Breast epithelium (tissue), 4 donors: ENCODE results near the gene CARHSP1. TPM values are rescaled to one million over a fixed set of nuclear protein-coding genes. Genes with fewer than 3 reads are reported as not detected.

Source experiments
- DNase-seq, 2 donors: peaks; one replicate each; pipeline ENCODE4 v3.0.0-alpha.2; 2019; ENCODE audit warnings: low spot score in 2 of 2
- H3K27ac ChIP-seq, 2 donors: fragments of 200-600 bp; sonication (generic) in 1 of 2; one replicate each; pipeline ENCODE4 v1.5.1; 2016 to 2019; ENCODE audit warnings: mild to moderate bottlenecking in 1 of 2
- H3K27me3 ChIP-seq, 2 donors: fragments of 200-600 bp; sonication (generic) in 1 of 2; one replicate each; pipeline versions ENCODE4 v1.5.1 to v1.6.0; 2017 to 2019; ENCODE audit warnings: control low read depth in 1 of 2, mild to moderate bottlenecking in 1 of 2
- H3K36me3 ChIP-seq: fragments of 200-600 bp; one replicate; pipeline ENCODE4 v1.5.1; 2019
- H3K4me1 ChIP-seq, 2 donors: fragments of 200-600 bp; sonication (generic); one replicate each; pipeline ENCODE4 v1.5.1; 2016 to 2019; ENCODE audit warnings: control low read depth in 1 of 2
- H3K4me3 ChIP-seq, 3 donors: fragments of 200-600 bp; sonication (generic); 1 replicate in 2 of 3; 2 replicates in 1 of 3; pipeline ENCODE4 v1.5.1; 2016 to 2019; ENCODE audit warnings: mild to moderate bottlenecking in 3 of 3, moderate library complexity in 2 of 3
- H3K9me3 ChIP-seq, 2 donors: fragments of 200-600 bp; sonication (generic) in 1 of 2; one replicate each; pipeline ENCODE4 v1.5.1; 2016 to 2019; ENCODE audit warnings: control low read depth in 1 of 2
- CTCF ChIP-seq, 3 donors: fragments of 450-650 bp; IDR thresholded peaks; one replicate each; pipeline ENCODE4 v1.5.1; 2016 to 2017; ENCODE audit warnings: antibody characterized with exemption in 3 of 3, mild to moderate bottlenecking in 3 of 3, moderate library complexity in 3 of 3
- POLR2A ChIP-seq: fragments of 450-650 bp; IDR thresholded peaks from one replicate; pipeline ENCODE4 v1.6.1; 2016; ENCODE audit warnings: antibody characterized with exemption, mild to moderate bottlenecking, moderate library complexity
- POLR2AphosphoS5 ChIP-seq, 3 donors: sonication (generic); formaldehyde crosslinking; IDR thresholded peaks; one replicate each; pipeline ENCODE4 v1.6.1; 2017; ENCODE audit warnings: antibody characterized with exemption in 3 of 3
- intact Hi-C: fragments of 100-400 bp; cut with DNase I; formaldehyde crosslinking; loops from one replicate; pipeline ENCODE4 v1.15.1; 2023; ENCODE audit warnings: low total_unique reads
- total RNA-seq, 3 donors: library from RNA; depleted of rRNA; stranded (reverse); fragments of >200 nt; gene quantifications; one replicate each; pipeline ENCODE4 v1.1.0, GENCODE V29; 2016

CARHSP1 gene
- total RNA-seq, 3 donors from 2014 or later: 58.6 to 126 (median 83.9) TPM

- intact Hi-C loops: no loop called here
- Histone ChIP-seq H3K36me3 (no peaks in the 10 kb centered on the region), H3K27ac (no peak overlapping the region), H3K9me3 (no peaks in the 10 kb centered on the region), H3K27me3 (no peaks in the 10 kb centered on the region), H3K4me3 (no peak overlapping the region), H3K4me1 (no peaks in the 10 kb centered on the region)
- TF ChIP-seq CTCF (IDR thresholded peaks at IDR 0.05) (no peak), POLR2AphosphoS5 (IDR thresholded peaks at IDR 0.05) (no peak), POLR2A (no peak)
- DNase-seq: no peak
Measured at GRCh38 chr16:8912793-8913192, 44.0 kb upstream of the CARHSP1 start.

GRCh38 chr16:8910811-8911210 lies 42.0 kb upstream of the CARHSP1 start:
- H3K27me3 ChIP-seq: no peaks in the 10 kb centered on the region
- TF ChIP-seq CTCF (IDR thresholded peaks at IDR 0.05) (no peak), POLR2AphosphoS5 (IDR thresholded peaks at IDR 0.05) (no peak), POLR2A (no peak)
- DNase-seq: no peak
- no peaks in the 10 kb centered on the region for H3K36me3 ChIP-seq
- H3K4me3 ChIP-seq: no peak overlapping the region
- no peaks in the 10 kb centered on the region for H3K9me3 ChIP-seq
- no peak overlapping the region for H3K27ac ChIP-seq
- intact Hi-C loops: no loop called here
- H3K4me1 ChIP-seq: no peaks in the 10 kb centered on the region

- Histone ChIP-seq H3K4me3 (no peak overlapping the region), H3K4me1 (no peaks in the 10 kb centered on the region), H3K27me3 (no peaks in the 10 kb centered on the region), H3K9me3 (no peaks in the 10 kb centered on the region), H3K36me3 (peaks cover 5% of the 10 kb centered on the region), H3K27ac (no peak overlapping the region)
- no peak for DNase-seq
- TF ChIP-seq POLR2AphosphoS5 (IDR thresholded peaks at IDR 0.05) (no peak), CTCF (IDR thresholded peaks at IDR 0.05) (no peak), POLR2A (no peak)
- intact Hi-C loops: no loop called here
Measured at GRCh38 chr16:8908810-8909468, 40.1 kb upstream of the CARHSP1 start.

GRCh38 chr16:8907096-8907495 lies 38.3 kb upstream of the CARHSP1 start:
- TF ChIP-seq POLR2A (no peak), POLR2AphosphoS5 (IDR thresholded peaks at IDR 0.05) (no peak)
- H3K36me3 ChIP-seq: peaks cover 6% of the 10 kb centered on the region
- intact Hi-C loops: no loop called here
- no peak overlapping the region for H3K4me3 ChIP-seq
- H3K27ac ChIP-seq: no peak overlapping the region
- no peaks in the 10 kb centered on the region for H3K27me3 ChIP-seq
- H3K9me3 ChIP-seq: no peaks in the 10 kb centered on the region
- no peaks in the 10 kb centered on the region for H3K4me1 ChIP-seq
- no peak for DNase-seq

- no peaks in the 10 kb centered on the region for H3K9me3 ChIP-seq
- H3K36me3 ChIP-seq: peaks cover 11% of the 10 kb centered on the region
- H3K27me3 ChIP-seq: no peaks in the 10 kb centered on the region
- intact Hi-C loops: no loop called here
- no peak overlapping the region for H3K4me3 ChIP-seq
- H3K4me1 ChIP-seq: no peaks in the 10 kb centered on the region
- no peak for DNase-seq
- TF ChIP-seq CTCF (IDR thresholded peaks at IDR 0.05): no peak
- TF ChIP-seq POLR2A: no peak
- TF ChIP-seq POLR2AphosphoS5 (IDR thresholded peaks at IDR 0.05): no peak
- H3K27ac ChIP-seq: no peak overlapping the region
Measured at GRCh38 chr16:8905795-8906591, 37.2 kb upstream of the CARHSP1 start.
